ENCODE measurements around the gene ELF1.
"Not testable (repeated sequence)": the region's sequence is repeated elsewhere in the genome, so short reads cannot be mapped to it uniquely, and the experiment has no call there.

- TF ChIP-seq CTCF (conservative IDR thresholded peaks at IDR 0.05); EZH2 (IDR thresholded peaks at IDR 0.05; ENCODE audit: low read depth): not testable (repeated sequence)
Measured at GRCh38 chr13:41042419-41042818, 23.3 kb upstream of the ELF1 start.

Data from PC-9 (cell line).